SH-SY5Y (cell line): ENCODE data around the gene MLC1.

Experiments used
- GATA2 ChIP-seq: IDR thresholded peaks from 2 replicates; pipeline ENCODE4 v1.6.1; 2011; ENCODE audit warnings: mild to moderate bottlenecking, low read depth, low read length
- GATA3 ChIP-seq: IDR thresholded peaks from 2 replicates; pipeline ENCODE4 v1.6.1; 2011; ENCODE audit warnings: low read depth, mild to moderate bottlenecking, low read length, moderate library complexity

DNA sequence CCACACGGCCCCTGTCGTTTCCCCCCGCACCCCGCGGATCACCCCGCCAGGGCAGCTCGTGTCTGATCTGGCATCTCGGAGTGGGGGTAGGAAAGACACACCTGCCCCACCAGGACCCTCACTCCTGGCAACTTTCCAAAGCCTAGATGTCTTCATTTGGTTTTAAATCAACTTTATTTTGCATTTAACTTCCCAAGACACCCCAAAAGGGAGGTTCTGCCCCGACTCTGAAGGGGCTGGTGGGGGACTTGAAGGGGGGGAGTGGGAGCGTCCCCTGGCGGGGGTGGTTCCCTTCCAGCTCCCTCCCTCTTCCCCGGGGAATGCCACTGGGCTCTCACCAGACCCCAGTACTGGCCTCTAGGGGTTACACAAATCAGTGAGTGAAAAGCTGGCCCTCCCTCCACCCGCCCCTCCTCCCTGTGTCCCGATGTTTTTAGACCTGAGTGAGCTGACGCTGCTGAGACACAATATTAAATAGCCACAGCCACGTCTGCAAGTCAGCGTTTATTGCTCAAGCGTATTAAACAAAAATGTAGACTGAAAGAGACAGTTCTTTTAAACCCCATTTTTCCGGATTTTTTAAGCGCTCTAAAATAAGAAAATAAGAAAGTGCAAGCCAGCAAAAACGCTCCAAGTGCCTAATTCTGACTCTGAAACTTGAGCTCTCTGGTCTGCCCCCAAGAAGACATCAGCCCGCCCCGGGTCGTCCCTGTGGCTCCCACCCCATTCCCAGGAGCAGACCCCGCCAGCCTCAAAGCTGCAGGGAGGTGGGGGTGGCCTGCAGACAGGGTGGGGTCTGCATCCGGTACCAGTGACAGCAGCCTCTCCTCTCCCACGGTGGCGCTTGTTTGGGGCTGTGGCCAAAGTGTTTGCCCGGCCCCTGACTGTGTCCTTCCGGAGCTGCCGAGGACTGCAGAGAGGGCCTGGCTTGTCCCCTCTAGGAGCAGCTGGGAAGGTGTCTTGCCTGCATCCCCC, 26.0 kb downstream of the MLC1 start:
- TF ChIP-seq GATA3 (no peak), GATA2 (no peak)
